NCI-H2227 (cell line): Measurements from ENCODE around the gene KLHL35.

Source experiments
- DNase-seq: peaks from one replicate; lab custom pipeline; 2025; ENCODE audit not compliant: unreplicated experiment; lab: John Stamatoyannopoulos, UW

The KLHL35 gene

GRCh38 chr11:75432911-75433321 lies at the start of gene KLHL35:
Gene KLHL35, minus strand, starts transcription at chr11:75433203. Its CDS starts 2,574 bp downstream, at chr11:75430629.
- DNase-seq: peak; percentile 71

GRCh38 chr11:75481922-75482606 lies 49.1 kb upstream of the KLHL35 start:
- no peak for DNase-seq

- DNase-seq: no peak
Measured at GRCh38 chr11:75481223-75481921, 48.4 kb upstream of the KLHL35 start.

- DNase-seq: no peak
Measured at GRCh38 chr11:75480185-75481175, 47.5 kb upstream of the KLHL35 start.

GRCh38 chr11:75479597-75480145 lies 46.7 kb upstream of the KLHL35 start:
- no peak for DNase-seq

- no peak for DNase-seq
Measured at GRCh38 chr11:75478783-75479596, 46.0 kb upstream of the KLHL35 start.

GRCh38 chr11:75477614-75477935 lies 44.6 kb upstream of the KLHL35 start:
- no peak for DNase-seq

GRCh38 chr11:75476739-75477613 lies 44.0 kb upstream of the KLHL35 start:
- no peak for DNase-seq

GRCh38 chr11:75475767-75476650 lies 43.0 kb upstream of the KLHL35 start:
- peak; percentile 27 for DNase-seq

- peak; percentile 87 for DNase-seq
Measured at GRCh38 chr11:75474878-75475766, 42.1 kb upstream of the KLHL35 start.

GRCh38 chr11:75474240-75474639 lies 41.2 kb upstream of the KLHL35 start:
- no peak for DNase-seq

- no peak for DNase-seq
Measured at GRCh38 chr11:75473684-75474083, 40.7 kb upstream of the KLHL35 start.

- DNase-seq: no peak
Measured at GRCh38 chr11:75472081-75472732, 39.2 kb upstream of the KLHL35 start.

GRCh38 chr11:75471176-75471973 lies 38.4 kb upstream of the KLHL35 start:
- DNase-seq: no peak

- DNase-seq: no peak
Measured at GRCh38 chr11:75470476-75471080, 37.6 kb upstream of the KLHL35 start.
